GM12874 (cell line): ENCODE measurements around the gene PHC2.

Experiments
- CTCF ChIP-seq: IDR thresholded peaks from 2 replicates; pipeline ENCODE4 v1.5.1; 2011; ENCODE audit warnings: low read depth, mild to moderate bottlenecking, control low read depth, low read length, moderate library complexity; ENCODE audit not compliant: insufficient read depth

Gene PHC2

GRCh38 chr1:33430692-33431593 lies at the start of gene PHC2:
PHC2 (minus strand) TSS chr1:33431095; CDS start chr1:33375539, 55,556 bp downstream.
- 0 out of 2 replicates have a peak, but pooled peaks have one; percentile 14 for TF ChIP-seq CTCF

- TF ChIP-seq CTCF: no peak
Measured at GRCh38 chr1:33477451-33477850, 46.6 kb upstream of the PHC2 start.

- TF ChIP-seq CTCF: no peak
Measured at GRCh38 chr1:33473900-33474299, 43.0 kb upstream of the PHC2 start.

GRCh38 chr1:33472269-33472980 lies 41.5 kb upstream of the PHC2 start, which contains the start of gene ZSCAN20:
ZSCAN20 (plus strand) TSS chr1:33472645; CDS start chr1:33479289, 6,644 bp downstream.
- no peak for TF ChIP-seq CTCF

GRCh38 chr1:33471416-33471815 lies 40.5 kb upstream of the PHC2 start:
- no peak for TF ChIP-seq CTCF

GRCh38 chr1:33470495-33471012 lies 39.7 kb upstream of the PHC2 start:
- peak; percentile 75 for TF ChIP-seq CTCF

- no peak for TF ChIP-seq CTCF
Measured at GRCh38 chr1:33469691-33470090, 38.8 kb upstream of the PHC2 start.
